ENCODE data around the gene FABP7.

The FABP7 gene

DNA sequence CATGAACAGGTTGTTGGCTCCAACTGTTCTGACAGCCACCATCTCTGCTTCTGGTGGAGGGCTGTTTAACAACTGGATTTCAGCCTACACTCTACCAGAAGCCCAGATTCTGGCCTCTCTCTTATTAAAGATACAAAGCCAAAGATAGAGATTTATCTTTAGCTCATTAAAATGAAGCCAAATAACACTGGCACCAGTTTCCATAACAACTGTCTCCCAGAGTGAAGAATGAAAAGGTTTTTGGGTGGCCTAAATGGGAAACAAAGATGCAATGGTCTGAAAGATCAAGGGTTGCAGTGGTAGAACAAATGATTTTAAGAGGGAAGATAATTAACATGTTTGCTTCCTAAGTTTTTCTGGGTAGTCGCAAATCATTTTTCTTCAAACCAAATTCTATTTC is 6.4 kb downstream of the FABP7 start:
- Histone ChIP-seq H3K27ac (ENCODE audit: low read length) (no peak overlapping the region), H3K4me3 (ENCODE audit: low read length in 2 of 2) (no peak overlapping the region), H3K36me3 (ENCODE audit: control insufficient read depth in 2 of 2, insufficient read depth in 2 of 2, low read length in 2 of 2) (no peaks in the 10 kb centered on the region), H3K27me3 (ENCODE audit: control insufficient read depth in 1 of 2, insufficient read depth in 2 of 2, low read length in 2 of 2) (no peaks in the 10 kb centered on the region), H3K9ac (ENCODE audit: low read length in 2 of 2) (no peak overlapping the region), H3K4me1 (ENCODE audit: control insufficient read depth, insufficient read depth, low read length) (peaks cover 11% of the 10 kb centered on the region), H3K9me3 (ENCODE audit: control insufficient read depth in 2 of 2, low read length in 2 of 2) (no peaks in the 10 kb centered on the region)

DNA sequence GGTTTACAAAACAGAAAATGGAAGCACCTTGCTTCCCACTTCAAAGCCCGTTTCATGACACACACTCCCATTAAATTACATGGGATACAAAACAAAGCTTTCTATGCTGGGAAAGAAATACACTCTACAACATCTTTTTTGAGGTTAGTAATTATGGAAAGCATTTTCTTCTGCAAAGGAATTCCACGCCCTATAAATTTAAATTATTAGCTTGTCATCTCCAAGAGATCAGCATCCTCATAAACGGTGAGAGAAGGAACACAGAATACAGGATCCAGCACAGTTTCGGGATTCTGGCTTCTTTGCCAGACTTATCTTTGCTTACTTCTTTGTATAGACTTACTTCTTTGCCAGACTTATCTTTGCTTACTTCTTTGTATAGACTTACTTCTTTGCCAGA is 8.2 kb downstream of the FABP7 start:
- Histone ChIP-seq H3K27ac (ENCODE audit: low read length) (no peak overlapping the region), H3K4me3 (ENCODE audit: low read length in 2 of 2) (no peak overlapping the region), H3K36me3 (ENCODE audit: control insufficient read depth in 2 of 2, insufficient read depth in 2 of 2, low read length in 2 of 2) (no peaks in the 10 kb centered on the region), H3K27me3 (ENCODE audit: control insufficient read depth in 1 of 2, insufficient read depth in 2 of 2, low read length in 2 of 2) (no peaks in the 10 kb centered on the region), H3K9ac (ENCODE audit: low read length in 2 of 2) (no peak overlapping the region), H3K9me3 (ENCODE audit: control insufficient read depth in 2 of 2, low read length in 2 of 2) (no peaks in the 10 kb centered on the region), H3K4me1 (ENCODE audit: control insufficient read depth, insufficient read depth, low read length) (peaks cover 11% of the 10 kb centered on the region)

DNA sequence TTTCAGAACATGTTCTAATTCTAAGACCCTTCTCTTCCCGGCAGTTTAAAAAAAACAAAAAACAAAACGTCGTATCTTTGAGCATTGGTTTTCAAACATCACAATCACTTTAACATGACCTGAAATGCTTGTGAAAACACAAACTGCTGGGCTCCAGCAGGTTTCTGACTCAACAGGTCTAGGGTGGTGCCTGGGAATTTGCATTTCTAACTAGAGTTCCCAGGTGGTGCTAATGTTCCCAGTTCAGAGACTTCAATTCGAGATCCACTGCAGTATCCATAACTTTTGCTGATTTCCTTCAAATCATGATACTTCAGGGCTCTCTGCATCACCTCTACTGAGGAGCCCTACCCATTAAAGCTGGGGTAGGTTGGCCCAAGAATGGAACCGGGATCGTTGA is 8.7 kb downstream of the FABP7 start:
- no peaks in the 10 kb centered on the region for H3K36me3 ChIP-seq (ENCODE audit: control insufficient read depth in 2 of 2, insufficient read depth in 2 of 2, low read length in 2 of 2)
- H3K9ac ChIP-seq (ENCODE audit: low read length in 2 of 2), result peak overlapping the region in 1 of 2 donors; percentile 93
- H3K4me1 ChIP-seq (ENCODE audit: control insufficient read depth, insufficient read depth, low read length), result peaks cover 11% of the 10 kb centered on the region
- H3K9me3 ChIP-seq (ENCODE audit: control insufficient read depth in 2 of 2, low read length in 2 of 2), result no peaks in the 10 kb centered on the region
- no peaks in the 10 kb centered on the region for H3K27me3 ChIP-seq (ENCODE audit: control insufficient read depth in 1 of 2, insufficient read depth in 2 of 2, low read length in 2 of 2)
- H3K27ac ChIP-seq (ENCODE audit: low read length), result no peak overlapping the region
- H3K4me3 ChIP-seq (ENCODE audit: low read length in 2 of 2), result no peak overlapping the region

DNA sequence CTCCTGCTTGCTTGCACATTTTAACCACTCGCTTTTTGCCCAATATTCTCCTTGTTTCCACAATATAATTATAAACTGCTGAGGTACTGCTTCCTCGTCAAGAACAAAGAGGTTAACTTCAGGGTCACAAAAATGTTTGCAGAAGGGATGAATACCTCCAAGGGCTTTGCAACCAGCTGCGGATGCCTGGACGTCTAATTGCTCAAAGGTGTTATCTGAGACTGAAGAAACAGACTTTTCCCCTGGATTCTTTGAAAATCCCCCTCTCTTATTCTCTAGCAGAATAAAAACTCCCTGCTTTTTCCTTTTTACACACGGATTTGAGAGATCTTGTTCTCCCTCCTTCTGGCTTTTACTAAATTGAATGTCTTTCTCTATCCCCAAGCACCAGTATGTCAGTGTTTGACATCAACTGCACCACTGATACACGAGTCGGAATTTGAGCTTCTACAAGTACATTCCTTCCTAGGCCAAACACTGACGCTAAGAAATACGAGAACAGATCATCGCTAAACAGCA is 9.2 kb downstream of the FABP7 start:
- H3K27ac ChIP-seq (ENCODE audit: low read length), result peak overlapping the region; percentile 85
- H3K9me3 ChIP-seq (ENCODE audit: control insufficient read depth in 2 of 2, low read length in 2 of 2), result no peaks in the 10 kb centered on the region
- no peaks in the 10 kb centered on the region for H3K36me3 ChIP-seq (ENCODE audit: control insufficient read depth in 2 of 2, insufficient read depth in 2 of 2, low read length in 2 of 2)
- no peaks in the 10 kb centered on the region for H3K27me3 ChIP-seq (ENCODE audit: control insufficient read depth in 1 of 2, insufficient read depth in 2 of 2, low read length in 2 of 2)
- H3K4me1 ChIP-seq (ENCODE audit: control insufficient read depth, insufficient read depth, low read length), result peaks cover 11% of the 10 kb centered on the region
- peak overlapping the region; percentile 82 to 93 for H3K9ac ChIP-seq (ENCODE audit: low read length in 2 of 2)
- peak overlapping the region; percentile 93 to 96 for H3K4me3 ChIP-seq (ENCODE audit: low read length in 2 of 2)

DNA sequence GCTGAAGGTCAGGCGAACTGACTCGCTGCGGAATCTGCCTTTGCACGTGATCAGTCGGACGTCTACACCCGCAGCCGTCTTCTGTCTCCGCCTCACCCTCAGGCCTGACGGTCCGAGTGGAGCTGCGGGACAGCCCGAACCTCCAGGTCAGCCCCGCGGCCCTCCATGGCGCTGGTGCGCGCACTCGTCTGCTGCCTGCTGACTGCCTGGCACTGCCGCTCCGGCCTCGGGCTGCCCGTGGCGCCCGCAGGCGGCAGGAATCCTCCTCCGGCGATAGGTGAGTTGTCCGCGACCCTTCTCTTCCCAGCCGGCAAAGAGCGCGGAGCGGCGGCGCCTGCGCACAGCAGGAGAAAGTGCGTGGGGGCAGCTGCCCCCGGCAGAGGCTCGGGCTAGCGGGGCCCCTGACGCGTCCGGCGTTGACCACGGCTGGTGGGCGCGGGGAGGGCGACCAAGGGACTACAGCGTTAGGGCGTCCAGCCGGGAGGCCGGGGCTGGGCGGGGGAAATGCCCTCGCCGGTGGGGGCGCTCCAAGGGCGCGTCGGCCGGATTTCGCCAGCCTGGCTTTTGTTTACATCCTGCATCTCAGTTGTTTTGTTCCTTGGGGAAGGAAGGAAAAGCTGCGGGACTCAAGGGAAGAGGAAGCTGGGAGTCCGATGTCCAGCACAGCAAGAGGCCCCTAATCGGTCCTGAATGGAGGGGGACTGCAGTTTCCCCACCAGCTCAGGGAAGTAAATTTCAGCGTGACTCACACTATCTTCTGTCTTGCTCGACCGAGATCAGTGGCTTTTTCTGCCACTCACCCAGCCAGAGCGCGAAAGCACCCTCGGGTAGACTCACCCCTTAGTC is 9.9 kb downstream of the FABP7 start, which contains the start of gene SMPDL3A:
TSS of gene SMPDL3A (plus strand) at position 77 of the 846 bp plus-strand sequence. CDS start at position 166, 89 bp downstream.
- H3K27ac ChIP-seq (ENCODE audit: low read length), result peak within 1 kb of the TSS; percentile 85
- H3K9me3 ChIP-seq (ENCODE audit: control insufficient read depth in 2 of 2, low read length in 2 of 2), result no peaks in the 10 kb centered on the region
- no peaks in the 10 kb centered on the region for H3K27me3 ChIP-seq (ENCODE audit: control insufficient read depth in 1 of 2, insufficient read depth in 2 of 2, low read length in 2 of 2)
- H3K36me3 ChIP-seq (ENCODE audit: control insufficient read depth in 2 of 2, insufficient read depth in 2 of 2, low read length in 2 of 2), result no peaks in the 10 kb centered on the region
- H3K9ac ChIP-seq (ENCODE audit: low read length in 2 of 2), result peak within 1 kb of the TSS; percentile 82 to 93
- peaks cover 11% of the 10 kb centered on the region for H3K4me1 ChIP-seq (ENCODE audit: control insufficient read depth, insufficient read depth, low read length)
- H3K4me3 ChIP-seq (ENCODE audit: low read length in 2 of 2), result peak within 1 kb of the TSS; percentile 93 to 96

DNA sequence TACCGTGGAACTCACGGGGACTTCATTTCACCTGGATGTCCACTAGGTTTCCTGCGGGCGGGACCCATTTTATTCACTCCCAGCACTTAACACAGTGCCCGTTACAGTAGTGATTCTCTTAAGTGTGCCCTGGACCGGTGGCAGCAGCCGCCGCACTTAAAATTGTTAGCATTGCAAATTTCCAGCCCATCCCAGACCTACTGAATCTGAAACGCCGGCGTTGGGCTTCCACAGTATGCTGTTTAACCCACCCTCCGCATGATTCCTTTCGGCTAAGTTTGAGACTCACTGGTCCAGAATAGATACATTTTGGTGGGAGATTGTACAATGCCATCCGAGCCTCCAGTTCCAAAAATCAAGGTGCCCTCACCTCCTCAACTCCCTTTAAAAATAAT is 10.5 kb downstream of the FABP7 start:
- Histone ChIP-seq H3K27ac (ENCODE audit: low read length) (peak overlapping the region; percentile 85), H3K4me1 (ENCODE audit: control insufficient read depth, insufficient read depth, low read length) (peaks cover 11% of the 10 kb centered on the region)

DNA sequence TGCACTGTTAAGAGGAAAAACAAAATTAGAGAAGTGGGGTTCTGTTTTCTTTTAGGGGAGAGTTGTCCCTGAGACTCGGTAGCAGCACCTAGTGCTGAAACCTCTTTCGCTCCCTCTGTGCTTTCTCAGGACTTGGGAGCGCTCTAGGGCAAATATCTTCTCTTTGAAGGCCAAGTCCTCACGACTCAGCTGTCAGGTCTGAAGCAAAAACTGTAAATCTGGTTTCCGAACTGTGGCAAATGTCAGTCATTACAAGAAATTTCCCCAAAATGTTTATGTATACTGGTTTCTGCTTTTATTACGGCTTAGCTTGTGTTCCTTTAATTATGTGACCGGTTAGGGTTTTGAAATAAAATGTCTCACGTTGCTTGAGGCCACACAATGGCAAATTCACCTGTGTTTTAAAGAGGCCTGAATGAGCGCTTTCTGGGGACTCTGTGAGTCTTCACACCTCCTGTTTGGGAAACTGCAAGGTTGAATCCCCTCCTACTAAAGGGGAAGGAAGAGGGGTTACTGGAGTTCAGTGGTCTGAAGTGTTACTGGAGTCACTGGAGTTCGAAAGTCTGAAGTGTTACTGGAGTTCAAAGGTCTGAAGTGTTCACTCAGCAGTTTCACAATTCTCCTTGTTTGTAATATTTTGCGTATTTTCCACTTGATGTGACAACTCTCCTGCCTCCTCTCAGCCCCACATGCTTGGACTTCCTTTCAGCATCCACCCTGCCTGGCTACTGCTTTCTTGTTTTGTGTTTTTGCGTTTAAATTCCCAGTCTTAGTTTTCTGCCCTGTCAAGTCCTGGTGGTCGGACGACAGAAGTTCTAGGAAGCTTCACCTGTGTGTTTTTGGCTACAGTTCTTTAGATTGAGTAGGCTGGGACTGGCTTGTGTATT is 11.2 kb downstream of the FABP7 start:
- H3K9me3 ChIP-seq (ENCODE audit: control insufficient read depth in 2 of 2, low read length in 2 of 2), result no peaks in the 10 kb centered on the region
- peak overlapping the region; percentile 82 to 93 for H3K9ac ChIP-seq (ENCODE audit: low read length in 2 of 2)
- peak overlapping the region; percentile 93 to 96 for H3K4me3 ChIP-seq (ENCODE audit: low read length in 2 of 2)
- no peaks in the 10 kb centered on the region for H3K27me3 ChIP-seq (ENCODE audit: control insufficient read depth in 1 of 2, insufficient read depth in 2 of 2, low read length in 2 of 2)
- H3K36me3 ChIP-seq (ENCODE audit: control insufficient read depth in 2 of 2, insufficient read depth in 2 of 2, low read length in 2 of 2), result no peaks in the 10 kb centered on the region
- peaks cover 11% of the 10 kb centered on the region for H3K4me1 ChIP-seq (ENCODE audit: control insufficient read depth, insufficient read depth, low read length)
- peak overlapping the region; percentile 85 for H3K27ac ChIP-seq (ENCODE audit: low read length)

More for the DNA sequence above, 10.5 kb downstream of the FABP7 start:
- peak overlapping the region; percentile 93 to 96 for H3K4me3 ChIP-seq (ENCODE audit: low read length in 2 of 2)
- H3K36me3 ChIP-seq (ENCODE audit: control insufficient read depth in 2 of 2, insufficient read depth in 2 of 2, low read length in 2 of 2), result no peaks in the 10 kb centered on the region
- peak overlapping the region; percentile 82 to 93 for H3K9ac ChIP-seq (ENCODE audit: low read length in 2 of 2)
- H3K9me3 ChIP-seq (ENCODE audit: control insufficient read depth in 2 of 2, low read length in 2 of 2), result no peaks in the 10 kb centered on the region
- no peaks in the 10 kb centered on the region for H3K27me3 ChIP-seq (ENCODE audit: control insufficient read depth in 1 of 2, insufficient read depth in 2 of 2, low read length in 2 of 2)

DNA sequence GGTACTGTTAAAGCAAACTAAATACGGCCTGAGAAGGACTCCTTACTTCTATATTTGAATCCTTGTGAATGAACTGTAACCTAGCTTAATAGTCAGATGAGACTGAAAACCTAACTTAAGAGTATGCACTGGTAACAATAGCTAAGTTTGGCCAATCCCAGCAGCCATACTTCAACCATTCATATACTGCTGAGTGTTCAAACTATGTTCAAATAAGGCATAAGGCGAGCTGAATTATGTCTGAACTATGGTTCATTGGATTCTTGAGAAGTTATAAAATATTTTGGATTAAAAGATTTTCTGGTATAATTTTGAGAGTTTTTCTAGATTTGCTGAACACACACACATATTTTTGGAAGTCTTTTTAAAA is 11.8 kb downstream of the FABP7 start:
- peaks cover 11% of the 10 kb centered on the region for H3K4me1 ChIP-seq (ENCODE audit: control insufficient read depth, insufficient read depth, low read length)
- H3K9ac ChIP-seq (ENCODE audit: low read length in 2 of 2), result no peak overlapping the region
- H3K27ac ChIP-seq (ENCODE audit: low read length), result no peak overlapping the region
- H3K27me3 ChIP-seq (ENCODE audit: control insufficient read depth in 1 of 2, insufficient read depth in 2 of 2, low read length in 2 of 2), result no peaks in the 10 kb centered on the region
- no peaks in the 10 kb centered on the region for H3K36me3 ChIP-seq (ENCODE audit: control insufficient read depth in 2 of 2, insufficient read depth in 2 of 2, low read length in 2 of 2)
- H3K4me3 ChIP-seq (ENCODE audit: low read length in 2 of 2), result no peak overlapping the region
- H3K9me3 ChIP-seq (ENCODE audit: control insufficient read depth in 2 of 2, low read length in 2 of 2), result no peaks in the 10 kb centered on the region

DNA sequence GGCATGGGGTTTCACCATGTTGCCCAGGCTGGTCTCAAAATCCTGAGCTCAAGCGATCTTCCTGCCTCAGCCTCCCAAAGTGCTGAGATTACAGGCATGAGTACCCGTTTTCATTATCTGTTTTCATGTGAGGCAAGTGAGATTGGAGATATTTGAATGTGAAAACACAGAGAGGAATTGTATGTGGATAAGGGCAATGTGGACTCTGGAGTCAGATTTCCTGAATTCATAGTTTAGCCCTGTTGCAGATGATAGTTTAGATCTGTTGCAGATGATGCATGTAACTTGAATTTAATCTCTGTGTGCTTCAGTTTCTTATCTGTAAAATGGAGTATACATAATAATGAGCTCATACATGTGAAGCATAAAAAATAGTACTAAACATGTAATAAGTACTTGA is 13.2 kb downstream of the FABP7 start:
- H3K27ac ChIP-seq (ENCODE audit: low read length), result no peak overlapping the region
- no peak overlapping the region for H3K4me3 ChIP-seq (ENCODE audit: low read length in 2 of 2)
- peaks cover 11% of the 10 kb centered on the region for H3K4me1 ChIP-seq (ENCODE audit: control insufficient read depth, insufficient read depth, low read length)
- no peaks in the 10 kb centered on the region for H3K27me3 ChIP-seq (ENCODE audit: control insufficient read depth in 1 of 2, insufficient read depth in 2 of 2, low read length in 2 of 2)
- no peaks in the 10 kb centered on the region for H3K36me3 ChIP-seq (ENCODE audit: control insufficient read depth in 2 of 2, insufficient read depth in 2 of 2, low read length in 2 of 2)
- H3K9me3 ChIP-seq (ENCODE audit: control insufficient read depth in 2 of 2, low read length in 2 of 2), result no peaks in the 10 kb centered on the region
- no peak overlapping the region for H3K9ac ChIP-seq (ENCODE audit: low read length in 2 of 2)

DNA sequence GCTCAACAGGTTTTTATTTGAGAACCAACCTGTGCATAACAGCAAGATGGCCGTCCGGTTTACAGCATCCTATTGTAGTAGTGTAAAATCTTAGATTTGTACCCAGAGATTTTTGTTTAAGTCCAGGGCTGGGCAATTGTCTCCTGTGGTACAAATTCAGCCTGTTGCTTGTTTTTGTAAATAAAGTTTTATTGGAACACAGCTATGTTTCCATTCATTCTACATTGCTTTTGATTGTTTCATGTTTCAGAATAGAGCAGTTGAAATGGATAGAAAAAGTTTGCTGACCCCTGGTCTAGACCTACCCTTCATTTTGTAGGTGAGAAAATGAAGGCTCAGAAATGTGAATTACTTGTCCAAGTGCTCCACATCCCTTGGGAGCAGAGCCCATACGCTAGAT is 18.0 kb downstream of the FABP7 start:
- no peak overlapping the region for H3K9ac ChIP-seq (ENCODE audit: low read length in 2 of 2)
- H3K27me3 ChIP-seq (ENCODE audit: control insufficient read depth in 1 of 2, insufficient read depth in 2 of 2, low read length in 2 of 2), result no peaks in the 10 kb centered on the region
- H3K4me1 ChIP-seq (ENCODE audit: control insufficient read depth, insufficient read depth, low read length), result no peaks in the 10 kb centered on the region
- no peaks in the 10 kb centered on the region for H3K9me3 ChIP-seq (ENCODE audit: control insufficient read depth in 2 of 2, low read length in 2 of 2)
- no peak overlapping the region for H3K27ac ChIP-seq (ENCODE audit: low read length)
- H3K4me3 ChIP-seq (ENCODE audit: low read length in 2 of 2), result no peak overlapping the region
- no peaks in the 10 kb centered on the region for H3K36me3 ChIP-seq (ENCODE audit: control insufficient read depth in 2 of 2, insufficient read depth in 2 of 2, low read length in 2 of 2)
